DMS114 treated with DMSO at 0.1 percent for 48 hours (cell line): ENCODE measurements around the gene CAP2.

Source experiments
- DNase-seq: peaks from one replicate; lab custom pipeline; 2025; ENCODE audit not compliant: unreplicated experiment; lab: John Stamatoyannopoulos, UW

The CAP2 gene

DNA sequence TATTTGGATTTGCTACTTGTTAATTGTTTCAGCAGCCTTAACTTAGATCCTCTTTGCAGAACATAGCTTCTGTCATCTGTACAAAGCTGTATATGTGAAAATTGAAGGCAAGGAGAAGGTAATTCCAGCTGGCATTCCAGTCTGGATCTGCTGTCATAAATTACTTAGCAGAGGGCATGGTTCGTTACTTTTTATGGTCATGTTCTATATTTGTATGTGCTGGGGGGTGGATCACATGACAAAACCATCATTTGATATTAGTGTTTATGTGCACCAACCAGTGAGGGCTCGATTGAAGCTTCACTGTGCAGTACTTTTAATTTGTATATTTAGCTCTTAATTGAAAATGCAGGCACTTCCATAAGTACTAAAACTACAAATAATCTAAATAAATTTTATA, 80.2 kb downstream of the CAP2 start:
- no peak for DNase-seq

DNA sequence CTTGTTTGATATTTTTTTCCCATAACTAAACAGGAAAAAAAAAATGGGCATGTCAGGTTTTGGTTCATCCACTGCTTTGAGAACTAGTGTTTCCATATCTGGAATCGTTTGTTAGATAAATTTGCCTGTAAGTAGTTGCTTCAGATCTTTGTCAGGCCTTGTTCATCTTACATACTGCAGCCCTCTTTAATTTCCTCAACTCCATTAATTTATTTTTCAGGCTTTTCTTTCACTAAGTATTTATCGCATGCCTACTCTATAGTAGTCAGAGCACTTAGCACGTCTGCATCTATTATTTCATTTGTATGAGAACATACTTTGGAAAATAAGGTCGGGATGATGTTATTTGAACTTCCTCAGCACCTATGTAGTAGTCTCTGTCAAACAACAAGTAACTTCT, 80.9 kb downstream of the CAP2 start:
- no peak for DNase-seq

DNA sequence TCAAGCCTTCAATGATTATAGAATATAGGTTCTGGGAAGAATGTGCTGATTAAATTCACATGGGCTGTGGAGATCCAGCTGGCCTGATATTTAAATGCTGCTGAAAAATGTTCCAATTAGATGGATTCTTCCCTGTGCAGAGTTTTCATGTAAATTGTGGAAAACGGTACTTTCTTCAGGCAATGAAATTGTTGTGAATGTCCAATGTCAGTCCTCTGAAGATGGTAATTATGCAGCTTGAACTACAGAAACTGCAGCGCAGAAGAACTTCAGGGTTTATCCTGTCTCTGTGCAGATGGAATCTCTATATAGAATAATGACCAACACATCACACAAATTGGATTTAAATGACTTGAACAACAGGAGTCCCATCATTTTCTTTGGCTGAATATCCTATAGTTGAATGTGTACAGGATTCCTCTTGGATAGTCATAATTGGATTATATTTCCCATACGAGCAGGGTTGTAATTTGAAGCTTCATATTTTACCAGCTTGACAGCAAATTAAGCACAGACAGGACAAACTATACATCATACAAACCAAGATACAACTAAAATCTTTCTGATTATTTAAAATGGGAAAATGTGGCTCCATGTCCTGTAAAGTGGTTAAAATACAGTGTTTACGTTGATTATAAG, 82.3 kb downstream of the CAP2 start:
- DNase-seq = no peak

DNA sequence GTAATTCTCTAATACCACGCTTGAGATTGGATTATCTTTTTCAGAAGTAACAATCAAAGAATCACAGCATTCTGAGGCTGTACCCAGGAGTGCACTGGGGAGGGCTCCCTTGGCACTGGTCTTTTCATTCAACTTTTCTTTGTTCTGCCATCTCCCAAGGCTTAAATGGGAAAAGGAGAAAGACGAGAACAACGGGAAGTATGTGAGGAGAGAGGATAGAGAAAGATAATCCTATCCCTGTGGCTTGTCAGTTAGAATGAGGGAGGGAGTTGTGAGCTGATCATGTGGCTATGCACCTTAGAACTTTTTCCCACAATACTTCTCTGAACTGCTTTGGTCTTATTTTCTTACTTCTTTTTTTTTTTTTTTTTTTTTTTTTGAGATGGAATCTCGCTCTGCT, 83.1 kb downstream of the CAP2 start:
- DNase-seq = no peak

DNA sequence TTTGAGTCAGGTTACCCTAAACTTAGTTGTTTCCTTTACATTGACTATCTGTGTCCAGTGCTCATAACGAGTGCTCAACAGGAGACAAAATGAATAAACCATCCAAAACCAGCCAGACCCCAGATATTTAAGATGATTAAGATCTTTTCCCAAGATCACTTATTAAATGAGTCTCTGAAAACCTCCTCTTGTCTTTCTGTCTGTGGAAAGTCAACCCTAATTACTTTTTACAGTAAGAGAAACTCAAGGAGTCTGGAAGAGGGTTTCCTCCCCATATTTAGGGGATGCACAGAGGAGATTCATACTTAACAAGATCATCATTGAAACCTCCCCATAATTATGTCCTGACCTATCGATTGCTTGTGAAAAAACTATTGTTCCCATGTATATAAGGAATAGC, 84.0 kb downstream of the CAP2 start:
- DNase-seq = no peak

DNA sequence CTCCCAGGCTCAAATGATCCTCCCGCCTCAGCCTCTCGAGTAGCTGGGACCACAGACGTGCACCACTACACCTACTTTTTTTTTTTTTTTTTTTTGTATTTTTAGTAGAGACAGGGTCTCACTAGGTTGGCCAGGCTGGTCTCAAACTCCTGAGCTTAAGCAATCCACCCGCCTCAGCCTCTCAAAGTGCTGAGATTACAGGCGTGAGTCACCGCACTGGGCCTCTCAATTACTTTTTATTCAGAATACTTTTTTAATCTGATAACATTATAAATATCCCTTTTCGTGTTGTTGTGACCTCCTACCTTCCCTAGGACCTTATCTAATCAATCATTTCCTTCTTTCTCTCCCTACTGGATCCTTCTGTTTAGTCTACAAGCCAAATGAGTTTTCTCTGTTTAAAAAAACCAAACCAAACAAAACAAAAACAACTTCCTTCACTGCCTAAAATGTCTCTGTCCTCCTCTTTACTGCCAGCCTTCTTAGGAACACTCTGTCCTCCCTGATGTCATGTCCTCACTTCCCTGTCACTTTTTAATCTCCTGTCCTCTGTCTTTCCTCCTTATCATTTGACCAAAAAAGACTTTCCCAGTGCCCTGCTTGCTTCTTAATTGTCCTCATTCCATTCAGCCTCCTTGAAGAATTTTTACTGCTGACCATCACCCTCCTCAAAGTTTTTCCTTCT, 85.0 kb downstream of the CAP2 start:
- no peak for DNase-seq

DNA sequence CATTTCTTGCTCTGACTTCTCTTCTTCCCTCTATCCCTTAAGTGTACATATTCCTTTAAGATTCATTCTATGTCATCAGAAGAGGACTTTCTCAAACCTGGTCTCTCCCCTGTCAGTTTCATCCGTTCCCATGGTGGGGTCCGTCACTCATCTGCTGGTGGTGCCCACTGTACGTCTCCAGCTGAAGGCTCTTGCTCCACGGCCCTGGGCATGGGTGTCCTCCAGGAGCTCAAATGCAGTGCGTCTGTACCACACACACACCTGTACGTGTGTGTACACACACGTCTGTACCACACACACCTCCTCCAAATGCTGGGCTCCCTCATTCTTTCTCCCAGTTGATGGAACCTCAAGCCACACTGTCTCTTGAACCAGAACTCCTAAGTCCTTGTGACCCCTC, 85.6 kb downstream of the CAP2 start:
- no peak for DNase-seq

DNA sequence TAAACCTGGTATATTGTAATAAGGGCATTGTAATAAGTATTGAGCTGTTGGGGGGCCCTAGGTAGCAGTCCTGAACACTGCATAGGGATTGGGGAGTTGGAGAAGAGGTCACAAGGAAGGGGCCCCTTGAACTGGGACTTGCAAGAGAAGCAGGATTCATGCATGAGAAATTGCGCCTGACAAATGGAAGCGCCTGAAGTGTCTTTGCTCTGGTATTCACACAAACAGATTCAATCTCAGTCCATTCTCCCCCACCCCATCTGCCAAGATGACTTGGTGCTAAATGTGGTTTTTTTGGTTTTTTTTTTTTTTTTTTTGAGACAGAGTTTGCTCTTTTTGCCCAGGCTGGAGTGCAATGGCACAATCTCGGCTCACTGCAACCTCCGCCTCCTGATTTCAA, 87.1 kb downstream of the CAP2 start:
- DNase-seq = no peak

DNA sequence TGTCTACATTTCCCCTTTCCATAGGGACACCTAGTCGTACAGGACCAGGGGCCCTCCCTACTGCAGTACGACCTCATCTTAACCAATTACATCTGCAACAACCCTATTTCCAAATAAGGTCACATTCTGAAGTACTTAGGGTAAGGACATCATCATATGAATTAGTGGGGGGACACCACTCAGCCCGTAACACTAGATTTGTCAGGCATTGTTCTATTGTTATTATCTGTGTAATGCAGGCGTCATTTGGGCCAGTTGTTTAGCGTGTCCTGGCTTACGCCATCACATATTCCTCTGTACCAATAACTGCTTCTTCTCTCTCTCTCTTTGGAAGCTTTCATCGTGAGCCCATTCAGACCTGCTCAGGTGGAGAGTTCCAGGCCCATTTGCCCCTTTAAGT, 89.3 kb downstream of the CAP2 start:
- no peak for DNase-seq

DNA sequence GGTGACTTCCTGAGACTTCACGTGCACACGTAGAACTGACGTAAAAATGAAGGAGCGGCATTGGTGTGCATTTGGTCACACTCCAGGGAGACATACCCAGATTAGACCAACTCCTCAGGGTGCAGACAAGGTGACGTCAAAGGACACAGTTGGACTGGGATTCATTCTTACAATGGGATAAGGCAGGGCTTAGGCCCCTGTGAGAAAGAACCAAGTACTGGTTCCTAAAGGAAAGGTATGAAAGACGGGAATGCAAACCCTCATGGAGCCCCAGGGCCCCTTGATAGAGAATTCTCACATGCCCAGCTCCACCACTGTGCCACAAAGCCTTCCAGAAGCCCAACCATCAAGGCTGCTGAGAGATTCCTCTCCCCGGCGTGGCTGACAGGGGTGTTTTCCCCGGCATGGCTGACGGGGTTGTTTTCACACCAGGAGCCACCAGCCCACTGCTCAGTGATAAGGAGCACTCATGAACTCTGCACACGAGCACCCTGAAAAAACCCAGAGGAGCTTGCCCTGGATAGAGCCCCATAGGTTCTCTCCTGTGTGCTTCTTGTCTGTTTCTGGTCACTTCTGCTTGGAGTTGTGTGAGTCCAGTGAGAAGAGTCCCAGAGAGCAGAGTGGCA, 90.1 kb downstream of the CAP2 start:
- no peak for DNase-seq

DNA sequence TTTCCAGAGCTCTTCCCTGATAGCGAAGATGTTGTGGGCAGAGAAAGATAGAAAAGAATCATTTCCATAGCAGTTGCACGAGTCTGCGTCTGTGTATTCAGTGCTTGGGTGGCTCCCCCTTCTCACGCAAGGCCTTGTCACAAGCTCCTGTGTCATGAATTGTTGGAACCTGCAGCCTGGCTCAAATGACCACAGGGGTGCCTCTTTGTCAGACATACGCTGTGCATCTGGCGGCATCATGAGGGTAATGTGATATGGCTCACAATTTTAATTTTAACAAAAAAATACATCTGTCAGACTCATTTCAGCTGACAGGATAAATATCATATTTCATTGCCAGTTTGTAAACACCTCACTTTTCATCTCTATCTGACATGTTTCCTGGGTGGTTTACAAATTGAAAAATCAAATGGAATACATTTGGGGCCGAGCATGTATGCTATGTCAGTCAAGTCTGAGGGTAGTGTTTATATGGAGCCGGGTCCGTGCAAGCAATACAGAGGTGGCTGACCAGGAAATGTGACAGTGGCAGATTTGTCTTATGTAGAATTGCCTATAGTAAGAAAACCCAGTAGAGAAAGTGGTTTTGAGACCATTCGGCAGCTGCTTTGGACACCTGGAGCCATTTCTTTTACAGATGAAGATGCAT, 90.9 kb downstream of the CAP2 start:
- DNase-seq = no peak

DNA sequence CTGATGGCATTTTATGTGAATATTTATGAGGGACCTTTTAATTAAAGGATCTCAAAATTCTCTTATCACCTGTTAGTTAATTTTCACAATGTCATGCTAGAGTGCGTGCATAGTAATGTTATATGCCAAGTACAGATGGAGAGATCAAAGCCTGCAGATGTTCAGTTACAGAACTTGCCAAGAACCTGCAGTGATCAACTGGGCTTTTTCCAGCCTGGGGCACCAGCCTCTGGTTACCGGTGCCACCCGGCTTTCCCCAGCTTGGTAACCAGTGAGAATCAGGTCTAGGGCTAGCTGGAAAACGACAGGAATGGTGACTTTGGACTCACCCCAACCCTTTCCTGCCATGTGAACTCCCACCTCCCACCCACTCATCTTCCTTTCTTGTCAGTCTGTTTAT, 91.8 kb downstream of the CAP2 start:
- no peak for DNase-seq

DNA sequence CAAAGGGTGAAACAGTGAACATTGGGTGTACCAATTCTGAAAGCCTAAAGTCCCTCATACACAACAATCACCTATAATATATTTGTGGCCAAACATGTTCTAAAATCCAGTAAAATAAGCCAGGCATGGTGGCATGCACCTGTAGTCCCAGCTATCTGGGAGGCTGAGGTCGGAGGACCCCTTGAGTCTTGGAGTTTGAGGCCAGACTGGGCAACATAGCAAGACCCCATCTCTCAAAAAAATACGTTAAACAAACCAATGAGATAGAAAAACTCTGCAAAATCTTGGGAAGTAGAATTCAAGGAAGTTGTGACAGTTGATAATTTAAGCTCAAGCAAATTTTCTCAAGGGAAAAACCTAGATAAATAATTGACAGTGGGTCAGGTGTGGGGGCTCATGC, 92.6 kb downstream of the CAP2 start:
- DNase-seq = no peak

DNA sequence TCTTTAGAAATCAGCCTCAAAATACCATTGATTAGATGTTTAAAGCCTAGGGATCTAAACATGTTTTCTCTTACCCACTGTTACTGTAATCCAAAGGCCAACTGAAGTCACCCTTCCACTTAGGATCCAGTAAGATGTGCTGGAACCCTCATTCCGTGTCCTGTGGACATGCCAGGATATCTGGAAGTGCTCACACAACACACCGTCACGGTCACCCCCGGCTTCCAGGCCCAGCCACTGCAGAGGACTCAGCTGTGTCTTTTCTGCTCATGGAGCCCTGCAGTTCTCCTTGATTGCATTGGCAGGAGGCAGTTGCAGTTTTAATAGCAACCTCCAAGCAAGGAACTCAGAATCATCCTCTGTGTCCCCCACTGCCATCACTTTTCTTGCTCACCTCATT, 93.3 kb downstream of the CAP2 start:
- no peak for DNase-seq

DNA sequence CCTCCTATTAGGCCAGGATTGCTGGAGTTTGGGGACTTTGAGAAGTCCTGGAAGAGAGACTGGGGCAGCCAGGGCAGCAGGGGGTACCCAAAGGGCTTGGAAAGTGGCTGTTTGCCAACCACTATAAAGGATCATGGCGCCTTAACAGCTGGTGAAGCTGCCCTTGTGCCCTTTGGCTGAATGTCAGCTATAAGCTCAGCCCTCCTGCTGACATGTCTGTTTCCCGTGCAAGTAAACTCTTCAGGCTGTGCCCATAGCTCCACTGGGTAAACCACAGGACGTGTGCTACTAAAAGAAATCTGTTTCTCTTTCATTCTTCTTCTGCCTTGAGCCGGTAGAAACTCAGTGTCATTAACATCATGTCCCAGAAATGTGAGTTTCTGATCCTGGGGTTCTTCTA, 97.3 kb downstream of the CAP2 start:
- no peak for DNase-seq

DNA sequence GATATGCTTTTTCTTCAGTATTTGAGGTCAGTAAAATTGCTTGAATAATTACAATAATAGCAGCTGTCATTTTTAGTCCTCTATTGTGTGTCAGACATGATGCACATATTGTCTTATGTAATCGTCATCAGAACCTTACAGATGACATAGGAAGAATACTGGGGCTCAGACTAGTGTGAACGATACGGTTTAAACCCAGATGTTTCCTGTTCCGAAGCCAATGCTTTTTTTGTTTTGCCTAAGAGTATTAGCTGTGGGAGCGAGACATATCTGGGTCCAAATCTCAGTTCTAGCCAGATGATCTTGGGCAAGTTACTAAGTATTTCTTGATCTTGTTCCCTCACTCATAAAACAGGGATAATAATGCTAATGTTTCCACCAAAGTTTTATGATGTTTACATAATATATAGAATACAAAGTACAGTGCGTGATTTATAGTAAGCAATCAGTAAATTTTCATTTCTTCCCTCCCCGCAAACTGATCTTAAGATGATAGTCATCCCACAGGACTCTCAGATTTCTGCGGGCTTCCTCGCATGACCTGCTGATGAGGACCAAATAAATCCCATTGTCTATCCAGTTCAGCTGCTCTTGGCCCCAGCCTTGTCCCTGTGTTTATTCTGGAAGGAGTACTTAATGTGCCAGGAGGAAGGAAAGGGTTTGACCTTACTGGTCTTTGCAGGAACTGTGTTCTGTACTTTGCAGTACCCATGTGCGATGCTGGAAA, 98.2 kb downstream of the CAP2 start:
- no peak for DNase-seq

DNA sequence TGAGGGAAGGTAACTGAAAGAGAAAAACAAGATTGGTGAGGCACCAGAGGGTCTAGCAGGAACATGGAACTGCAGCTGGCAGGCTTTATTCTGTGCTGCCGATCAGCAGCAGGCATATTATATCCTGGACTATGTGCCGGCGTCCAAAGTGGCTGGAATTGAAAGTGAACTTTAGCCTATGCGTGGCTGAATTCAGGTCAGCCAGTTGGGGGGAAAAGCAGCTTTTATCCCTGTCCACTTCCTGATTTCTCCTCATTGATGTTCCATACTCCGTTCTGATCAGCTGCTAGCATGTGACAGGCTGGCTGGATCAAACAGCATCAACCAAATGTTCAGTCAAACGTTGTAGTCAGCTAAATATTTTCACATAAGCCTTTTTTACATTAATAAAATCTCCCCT, 99.0 kb downstream of the CAP2 start:
- no peak for DNase-seq

DNA sequence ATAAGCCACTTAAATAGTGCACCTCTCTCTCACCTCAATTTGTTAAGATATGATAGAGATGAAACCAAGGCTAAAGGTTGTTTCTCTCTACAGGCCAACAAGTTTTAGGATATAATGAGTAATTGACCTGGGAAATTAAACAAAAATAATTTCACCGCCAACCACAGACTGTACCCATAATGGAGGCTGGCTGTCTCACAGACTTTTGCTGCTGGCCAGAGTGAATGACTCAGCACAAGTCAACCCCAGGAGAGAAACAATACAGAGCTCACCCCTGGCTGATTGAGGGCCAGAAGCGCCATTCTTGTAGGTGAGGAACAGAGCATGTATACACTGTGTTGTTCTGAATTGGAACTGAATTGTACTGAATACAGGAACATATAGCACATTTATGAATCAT, 99.9 kb downstream of the CAP2 start:
- DNase-seq = no peak

DNA sequence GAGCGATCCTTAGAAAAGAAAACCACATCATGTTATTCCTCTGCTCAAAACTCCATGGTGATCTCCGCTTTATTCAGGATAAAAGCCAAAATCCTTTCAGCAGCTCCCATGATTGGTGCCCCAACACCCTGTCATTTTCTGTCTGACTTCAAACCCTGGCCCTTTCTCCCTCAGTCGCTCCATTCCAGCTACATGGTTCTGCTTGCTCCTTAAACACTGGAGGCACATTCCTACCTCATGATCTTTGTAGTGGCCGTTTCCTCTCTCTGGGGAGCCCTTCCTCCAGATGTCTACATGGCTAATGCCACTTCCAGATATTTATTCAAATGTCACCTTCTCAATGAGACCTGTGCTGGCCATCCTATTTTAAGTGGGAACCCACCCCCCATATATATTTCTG, 100.8 kb downstream of the CAP2 start:
- no peak for DNase-seq

DNA sequence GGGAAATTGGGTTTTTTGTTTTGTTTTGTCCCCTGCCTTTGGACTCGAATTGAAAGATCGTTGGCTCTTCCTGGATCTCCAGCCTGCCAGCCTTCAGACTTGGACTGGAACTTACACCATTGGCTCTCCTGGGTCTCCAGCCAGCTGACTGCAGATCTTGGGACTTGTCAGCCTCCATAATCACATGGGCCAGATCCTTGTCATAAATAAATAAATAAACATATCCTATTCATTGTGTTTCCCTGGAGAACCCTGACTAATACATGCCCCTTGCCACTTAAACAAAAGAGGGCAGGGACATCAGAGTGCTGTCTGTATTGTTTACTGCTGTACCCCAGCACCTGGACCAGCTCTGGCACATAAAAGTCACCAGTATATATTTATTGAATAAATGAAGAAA, 101.5 kb downstream of the CAP2 start:
- DNase-seq = no peak

DNA sequence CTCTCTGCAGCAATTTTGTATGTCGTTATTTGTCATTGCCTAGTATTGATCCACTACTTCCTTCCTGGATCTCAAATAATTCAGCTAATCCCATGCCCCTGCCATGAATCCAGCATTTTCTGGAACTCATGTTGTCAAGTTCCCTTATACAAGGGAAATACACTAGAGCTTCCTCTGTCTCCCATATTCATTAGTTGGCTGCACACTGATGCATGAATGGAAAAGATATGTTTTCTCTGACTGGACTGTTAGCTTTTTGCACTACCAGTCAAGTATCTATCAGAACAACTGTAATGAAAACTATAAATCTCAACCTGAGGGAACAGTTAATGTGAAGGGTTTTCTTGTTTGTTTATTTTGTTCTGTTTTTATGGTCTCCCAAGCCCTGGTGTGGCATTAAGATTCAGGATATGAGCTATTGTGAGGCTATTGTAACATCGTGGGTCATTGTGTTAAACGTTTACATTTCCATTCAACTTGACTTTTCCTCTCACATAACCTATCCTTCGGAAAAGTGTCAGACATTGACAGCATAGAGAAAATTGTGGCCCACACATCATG, 104.2 kb downstream of the CAP2 start:
- DNase-seq = no peak
